ENCODE results near the gene UNC5B.

UNC5B gene

GRCh38 chr10:71239946-71240795, 27.8 kb downstream of the UNC5B start:
- DNase-seq (ENCODE audit: low spot score), result no peak

GRCh38 chr10:71241114-71241829, 28.9 kb downstream of the UNC5B start:
- no peak for DNase-seq (ENCODE audit: low spot score)

GRCh38 chr10:71241830-71242621, 29.7 kb downstream of the UNC5B start:
- no peak for DNase-seq (ENCODE audit: low spot score)

GRCh38 chr10:71242622-71243009, 30.2 kb downstream of the UNC5B start:
- no peak for DNase-seq (ENCODE audit: low spot score)

- DNase-seq (ENCODE audit: low spot score), result no peak
Measured at GRCh38 chr10:71243756-71244395, 31.5 kb downstream of the UNC5B start.

- DNase-seq (ENCODE audit: low spot score), result no peak
Measured at GRCh38 chr10:71244431-71245419, 32.4 kb downstream of the UNC5B start.

- no peak for DNase-seq (ENCODE audit: low spot score)
Measured at GRCh38 chr10:71245420-71246325, 33.3 kb downstream of the UNC5B start.

- no peak for DNase-seq (ENCODE audit: low spot score)
Measured at GRCh38 chr10:71246591-71247413, 34.4 kb downstream of the UNC5B start.

GRCh38 chr10:71247414-71247705, 35.0 kb downstream of the UNC5B start:
- DNase-seq (ENCODE audit: low spot score), result no peak

- DNase-seq (ENCODE audit: low spot score), result no peak
Measured at GRCh38 chr10:71247804-71248203, 35.4 kb downstream of the UNC5B start.

- no peak for DNase-seq (ENCODE audit: low spot score)
Measured at GRCh38 chr10:71248210-71248609, 35.8 kb downstream of the UNC5B start.

- no peak for DNase-seq (ENCODE audit: low spot score)
Measured at GRCh38 chr10:71249996-71250395, 37.6 kb downstream of the UNC5B start.

GRCh38 chr10:71250405-71250804, 38.0 kb downstream of the UNC5B start:
- no peak for DNase-seq (ENCODE audit: low spot score)

- no peak for DNase-seq (ENCODE audit: low spot score)
Measured at GRCh38 chr10:71250842-71251241, 38.5 kb downstream of the UNC5B start.

- no peak for DNase-seq (ENCODE audit: low spot score)
Measured at GRCh38 chr10:71251319-71251718, 38.9 kb downstream of the UNC5B start.

- no peak for DNase-seq (ENCODE audit: low spot score)
Measured at GRCh38 chr10:71252220-71252619, 39.9 kb downstream of the UNC5B start.

GRCh38 chr10:71253981-71254818, 41.8 kb downstream of the UNC5B start:
- no peak for DNase-seq (ENCODE audit: low spot score)
